Measurements from ENCODE around the gene KIAA1217.

KIAA1217 gene

GRCh38 chr10:24575481-24576002, 366.6 kb downstream of the KIAA1217 start:
- Mint-ChIP-seq H3K4me1 (ENCODE audit: low read depth in 2 of 2) (peaks cover 0 to 4% of the 10 kb centered on the region in 2 donors), H3K27me3 (peaks cover 42 to 43% of the 10 kb centered on the region in 2 donors), H3K9me3 (no peaks in the 10 kb centered on the region), H3K36me3 (ENCODE audit: insufficient read depth) (no peaks in the 10 kb centered on the region), H3K4me3 (no peak overlapping the region), H3K27ac (no peak overlapping the region)
- ATAC-seq (replicated peaks) = no peak
- DNase-seq = no peak

GRCh38 chr10:24579448-24579847, 370.5 kb downstream of the KIAA1217 start:
- Mint-ChIP-seq H3K9me3 (no peaks in the 10 kb centered on the region), H3K27me3 (peaks cover 11 to 12% of the 10 kb centered on the region in 2 donors), H3K4me3 (no peak overlapping the region), H3K27ac (no peak overlapping the region), H3K4me1 (ENCODE audit: low read depth in 2 of 2) (peaks cover 0 to 2% of the 10 kb centered on the region in 2 donors), H3K36me3 (ENCODE audit: insufficient read depth) (peaks cover 3% of the 10 kb centered on the region)
- DNase-seq (no peak), ATAC-seq (replicated peaks) (no peak)

GRCh38 chr10:24579906-24580305, 371.0 kb downstream of the KIAA1217 start:
- H3K36me3 Mint-ChIP-seq (ENCODE audit: insufficient read depth) = peaks cover 3% of the 10 kb centered on the region
- peaks cover 9 to 11% of the 10 kb centered on the region in 2 donors for H3K27me3 Mint-ChIP-seq
- no peaks in the 10 kb centered on the region for H3K9me3 Mint-ChIP-seq
- ATAC-seq (replicated peaks) (no peak), DNase-seq (no peak)
- H3K4me1 Mint-ChIP-seq (ENCODE audit: low read depth in 2 of 2) = peaks cover 0 to 2% of the 10 kb centered on the region in 2 donors
- no peak overlapping the region for H3K27ac Mint-ChIP-seq
- no peak overlapping the region for H3K4me3 Mint-ChIP-seq

GRCh38 chr10:24589265-24589664, 380.3 kb downstream of the KIAA1217 start:
- no peak for ATAC-seq (replicated peaks)
- DNase-seq = no peak
- H3K4me1 Mint-ChIP-seq (ENCODE audit: low read depth in 2 of 2) = no peaks in the 10 kb centered on the region
- H3K36me3 Mint-ChIP-seq (ENCODE audit: insufficient read depth) = peaks cover 25% of the 10 kb centered on the region
- H3K27ac Mint-ChIP-seq = no peak overlapping the region
- H3K27me3 Mint-ChIP-seq = no peaks in the 10 kb centered on the region
- H3K9me3 Mint-ChIP-seq = no peaks in the 10 kb centered on the region
- no peak overlapping the region for H3K4me3 Mint-ChIP-seq

- ATAC-seq (replicated peaks) (no peak), DNase-seq (no peak)
- Mint-ChIP-seq H3K36me3 (ENCODE audit: insufficient read depth) (peaks cover 27% of the 10 kb centered on the region), H3K4me3 (no peak overlapping the region), H3K4me1 (ENCODE audit: low read depth in 2 of 2) (no peaks in the 10 kb centered on the region), H3K27ac (no peak overlapping the region), H3K9me3 (no peaks in the 10 kb centered on the region), H3K27me3 (no peaks in the 10 kb centered on the region)
These were observed 381.9 kb downstream of the KIAA1217 start for GRCh38 chr10:24590697-24591457.

- H3K4me1 Mint-ChIP-seq (ENCODE audit: low read depth in 2 of 2) = no peaks in the 10 kb centered on the region
- DNase-seq (no peak), ATAC-seq (replicated peaks) (no peak)
- H3K27me3 Mint-ChIP-seq = no peaks in the 10 kb centered on the region
- H3K9me3 Mint-ChIP-seq = no peaks in the 10 kb centered on the region
- H3K27ac Mint-ChIP-seq = no peak overlapping the region
- no peak overlapping the region for H3K4me3 Mint-ChIP-seq
- peaks cover 27% of the 10 kb centered on the region for H3K36me3 Mint-ChIP-seq (ENCODE audit: insufficient read depth)
These were observed 387.4 kb downstream of the KIAA1217 start for GRCh38 chr10:24596217-24596930.

- no peak overlapping the region for H3K4me3 Mint-ChIP-seq
- ATAC-seq (replicated peaks) (no peak), DNase-seq (no peak)
- H3K4me1 Mint-ChIP-seq (ENCODE audit: low read depth in 2 of 2) = no peaks in the 10 kb centered on the region
- H3K27me3 Mint-ChIP-seq = no peaks in the 10 kb centered on the region
- H3K36me3 Mint-ChIP-seq (ENCODE audit: insufficient read depth) = peaks cover 18% of the 10 kb centered on the region
- no peak overlapping the region for H3K27ac Mint-ChIP-seq
- no peaks in the 10 kb centered on the region for H3K9me3 Mint-ChIP-seq
These were observed 388.5 kb downstream of the KIAA1217 start for GRCh38 chr10:24597426-24597825.
